ENCODE measurements around the gene DNAAF8.
"Not testable (repeated sequence)": the region's sequence is repeated elsewhere in the genome, so short reads cannot be mapped to it uniquely, and the experiment has no call there.

DNAAF8 gene

GRCh38 chr16:4754865-4755264, 20.5 kb downstream of the DNAAF8 start:
- FAIRE-seq: no peak

- no peak for FAIRE-seq
Measured at GRCh38 chr16:4755687-4756086, 21.4 kb downstream of the DNAAF8 start.

- FAIRE-seq: no peak
Measured at GRCh38 chr16:4760221-4760910, 26.0 kb downstream of the DNAAF8 start.

GRCh38 chr16:4762205-4762604, 27.9 kb downstream of the DNAAF8 start:
- FAIRE-seq: no peak

GRCh38 chr16:4763791-4764190, 29.5 kb downstream of the DNAAF8 start:
- FAIRE-seq: no peak

- no peak for FAIRE-seq
Measured at GRCh38 chr16:4765511-4766474, 31.5 kb downstream of the DNAAF8 start.

GRCh38 chr16:4766875-4767628, 32.7 kb downstream of the DNAAF8 start, which contains the start of gene ZNF500:
Gene ZNF500, minus strand, starts transcription at chr16:4767162. Its CDS starts 1,184 bp downstream, at chr16:4765978.
- FAIRE-seq: peak; percentile 91

- FAIRE-seq: no peak
Measured at GRCh38 chr16:4767872-4768548, 33.7 kb downstream of the DNAAF8 start.

GRCh38 chr16:4768549-4769305, 34.4 kb downstream of the DNAAF8 start:
- FAIRE-seq: peak; percentile 63

GRCh38 chr16:4769306-4769638, 34.9 kb downstream of the DNAAF8 start:
- FAIRE-seq: no peak

GRCh38 chr16:4771646-4772045, 37.3 kb downstream of the DNAAF8 start:
- no peak for FAIRE-seq

- no peak for FAIRE-seq
Measured at GRCh38 chr16:4772351-4772750, 38.0 kb downstream of the DNAAF8 start.

- FAIRE-seq: no peak
Measured at GRCh38 chr16:4775005-4775404, 40.7 kb downstream of the DNAAF8 start.

GRCh38 chr16:4776141-4776705, 41.9 kb downstream of the DNAAF8 start:
- no peak for FAIRE-seq

GRCh38 chr16:4777339-4778049, 43.2 kb downstream of the DNAAF8 start:
- no peak for FAIRE-seq

- no peak for FAIRE-seq
Measured at GRCh38 chr16:4778050-4778392, 43.7 kb downstream of the DNAAF8 start.

- FAIRE-seq: no peak
Measured at GRCh38 chr16:4780235-4780634, 45.9 kb downstream of the DNAAF8 start.

- no peak for FAIRE-seq
Measured at GRCh38 chr16:4783251-4783950, 49.1 kb downstream of the DNAAF8 start.

- FAIRE-seq: no peak
Measured at GRCh38 chr16:4783951-4784336, 49.6 kb downstream of the DNAAF8 start.

GRCh38 chr16:4784444-4784987, 50.2 kb downstream of the DNAAF8 start:
- not testable (repeated sequence) for FAIRE-seq

All from endometrium (tissue), 2 donors.